Neural cell (in vitro differentiated cells): ENCODE measurements around the gene SLC12A4.
"Not testable (repeated sequence)": the region's sequence is repeated elsewhere in the genome, so short reads cannot be mapped to it uniquely, and the experiment has no call there.

ENCODE experiments used
- EZH2 ChIP-seq: fragments of 200-600, 300-800 bp; shearing (Covaris generic), sonication (generic); IDR thresholded peaks from 2 replicates; pipeline ENCODE4 v1.6.1; 2014; ENCODE audit warnings: antibody characterized with exemption, low read length, borderline replicate concordance, mild to moderate bottlenecking; ENCODE audit not compliant: insufficient read depth, poor library complexity, severe bottlenecking
- RAD21 ChIP-seq: fragments of 450-650 bp; conservative IDR thresholded peaks from 2 replicates; pipeline ENCODE4 v1.6.1; 2014; ENCODE audit warnings: antibody characterized with exemption, mild to moderate bottlenecking, moderate library complexity
- TAF1 ChIP-seq: IDR thresholded peaks from 2 replicates; pipeline ENCODE4 v1.6.1; 2012; ENCODE audit warnings: low read depth

- TF ChIP-seq RAD21, EZH2, TAF1: not testable (repeated sequence)
Observed at GRCh38 chr16:67998231-67998778, 29.9 kb upstream of the SLC12A4 start.
